Glutamatergic neuron (in vitro differentiated cells): ENCODE measurements around the gene COMMD3. TPM values are rescaled to one million over a fixed set of nuclear protein-coding genes. Genes with fewer than 3 reads are reported as not detected.

Source experiments
- DNase-seq: peaks from one replicate; pipeline ENCODE4 v3.0.0; 2022
- H3K27ac Mint-ChIP-seq: one replicate; pipeline ENCODE4 v1.8.0; 2020; ENCODE audit warnings: mild to moderate bottlenecking, mixed read lengths, inconsistent platforms; ENCODE audit not compliant: unreplicated experiment
- H3K27me3 Mint-ChIP-seq: one replicate; pipeline ENCODE4 v1.8.0; 2020; ENCODE audit warnings: mild to moderate bottlenecking, moderate library complexity, mixed read lengths, inconsistent platforms; ENCODE audit not compliant: unreplicated experiment
- H3K36me3 Mint-ChIP-seq: one replicate; pipeline ENCODE4 v1.8.0; 2020; ENCODE audit warnings: mild to moderate bottlenecking, mixed read lengths, inconsistent platforms; ENCODE audit not compliant: unreplicated experiment
- H3K4me1 Mint-ChIP-seq: one replicate; pipeline ENCODE4 v1.8.0; 2020; ENCODE audit warnings: mild to moderate bottlenecking, low read depth, mixed read lengths, inconsistent platforms; ENCODE audit not compliant: unreplicated experiment
- H3K4me3 Mint-ChIP-seq: one replicate; pipeline ENCODE4 v1.8.0; 2020; ENCODE audit warnings: mild to moderate bottlenecking, mixed read lengths, inconsistent platforms; ENCODE audit not compliant: unreplicated experiment
- H3K9me3 Mint-ChIP-seq: one replicate; pipeline ENCODE4 v1.8.0; 2020; ENCODE audit warnings: mild to moderate bottlenecking, moderate library complexity, mixed read lengths, inconsistent platforms; ENCODE audit not compliant: unreplicated experiment
- CTCF ChIP-seq: fragments of 200-600 bp; sonication (generic); IDR thresholded peaks from one replicate; pipeline ENCODE4 v1.5.0; 2021; ENCODE audit not compliant: partially characterized antibody, unreplicated experiment
- total RNA-seq: library from RNA; stranded (reverse); fragmentation: NEBNext Ultra II Directional; extraction: Animal tissue kit (Norgen Biotek cat#: 25700); gene quantifications from one replicate; pipeline ENCODE4 v1.2.1, GENCODE V29; 2021; ENCODE audit not compliant: unreplicated experiment

COMMD3 gene
- total RNA-seq, 1 donor from 2014 or later: 31.7 TPM

- Mint-ChIP-seq H3K36me3 (peaks cover 4% of the 10 kb centered on the region), H3K4me1 (peaks cover 12% of the 10 kb centered on the region), H3K9me3 (peaks cover 22% of the 10 kb centered on the region), H3K27me3 (peaks cover 36% of the 10 kb centered on the region), H3K27ac (peak overlapping the region; percentile 86), H3K4me3 (peak overlapping the region; percentile 92)
- no peak for DNase-seq
- TF ChIP-seq CTCF: no peak
Observed at GRCh38 chr10:22319547-22319979, 3.4 kb downstream of the COMMD3 start.

GRCh38 chr10:22319980-22320558 lies 3.9 kb downstream of the COMMD3 start:
- Mint-ChIP-seq H3K9me3 (peaks cover 24% of the 10 kb centered on the region), H3K27me3 (peaks cover 41% of the 10 kb centered on the region), H3K4me1 (peaks cover 16% of the 10 kb centered on the region), H3K4me3 (peak overlapping the region; percentile 92), H3K27ac (peak overlapping the region; percentile 86), H3K36me3 (peaks cover 4% of the 10 kb centered on the region)
- DNase-seq: no peak
- no peak for TF ChIP-seq CTCF

GRCh38 chr10:22320591-22321155 lies 4.5 kb downstream of the COMMD3 start, which contains the start of gene BMI1:
BMI1 (plus strand) TSS chr10:22321099; CDS start chr10:22326450, 5,351 bp downstream.
- H3K4me3 Mint-ChIP-seq: peak within 1 kb of the TSS; percentile 93
- peak within 1 kb of the TSS; percentile 86 for H3K27ac Mint-ChIP-seq
- H3K9me3 Mint-ChIP-seq: peaks cover 21% of the 10 kb centered on the region
- H3K36me3 Mint-ChIP-seq: peaks cover 4% of the 10 kb centered on the region
- no peak for TF ChIP-seq CTCF
- peaks cover 17% of the 10 kb centered on the region for H3K4me1 Mint-ChIP-seq
- H3K27me3 Mint-ChIP-seq: peaks cover 39% of the 10 kb centered on the region
- peak; percentile 74 for DNase-seq

- peaks cover 20% of the 10 kb centered on the region for H3K9me3 Mint-ChIP-seq
- peaks cover 17% of the 10 kb centered on the region for H3K4me1 Mint-ChIP-seq
Observed at GRCh38 chr10:22321156-22321923, 5.2 kb downstream of the COMMD3 start.

More at GRCh38 chr10:22321156-22321923, 5.2 kb downstream of the COMMD3 start:
- no peak for TF ChIP-seq CTCF
- peaks cover 4% of the 10 kb centered on the region for H3K36me3 Mint-ChIP-seq
- H3K4me3 Mint-ChIP-seq: peak overlapping the region; percentile 83
- H3K27me3 Mint-ChIP-seq: peaks cover 36% of the 10 kb centered on the region
- DNase-seq: peak; percentile 75
- H3K27ac Mint-ChIP-seq: no peak overlapping the region
